GM10248 (cell line): Measurements from ENCODE around the gene TMTC3.

Source experiments
- CTCF ChIA-PET: fragments of 300-600 bp; sonication (Branson Sonifier 250); formaldehyde crosslinking; extraction: SDS; loops from one replicate; lab custom pipeline; 2021; ENCODE audit warnings: antibody characterized with exemption; lab: Yijun Ruan, JAX
- POLR2A ChIA-PET: fragments of 350-650 bp; sonication (Branson Sonifier 250); formaldehyde crosslinking; extraction: SDS; loops from one replicate; lab custom pipeline; 2020; ENCODE audit warnings: antibody characterized with exemption; lab: Yijun Ruan, JAX
- DNase-seq: peaks from one replicate; pipeline ENCODE4 v3.0.0; 2012; ENCODE audit errors: extremely low spot score
- CTCF ChIP-seq: IDR thresholded peaks from 2 replicates; pipeline ENCODE4 v1.5.1; 2012; ENCODE audit warnings: mild to moderate bottlenecking, low read depth; ENCODE audit errors: extremely low read depth, missing control alignments, control extremely low read depth

TMTC3 gene

DNA sequence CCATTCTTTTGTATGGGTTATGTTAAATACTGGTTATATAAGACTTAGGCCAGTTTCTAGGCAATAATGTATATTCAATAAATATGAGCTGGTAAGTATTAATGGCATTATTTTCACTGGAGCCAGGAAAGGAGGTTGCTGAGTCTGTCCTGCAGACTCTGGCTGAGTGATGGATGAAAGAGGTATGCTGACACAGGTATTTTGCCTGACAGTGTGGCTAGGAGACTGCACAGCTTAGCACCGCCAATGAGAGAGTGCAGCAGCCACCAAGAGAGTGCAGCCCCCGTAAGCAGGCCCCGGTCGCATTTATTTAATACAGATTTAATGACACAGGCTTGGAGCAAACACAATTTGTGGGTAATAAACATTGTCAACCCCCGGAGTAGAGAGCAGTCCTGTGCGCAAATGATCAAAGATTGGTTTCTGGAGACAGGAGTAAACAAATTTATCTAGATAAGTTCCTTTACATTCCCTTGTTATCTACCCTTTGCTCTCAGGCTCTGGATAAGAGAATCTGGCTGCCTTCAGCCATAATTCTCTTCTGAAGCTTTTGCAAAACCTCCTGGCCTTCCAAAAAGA is 37.4 kb downstream of the TMTC3 start:
- POLR2A ChIA-PET = no interaction called here
- no peak for DNase-seq
- CTCF ChIA-PET = no interaction called here
- no peak for TF ChIP-seq CTCF

- CTCF ChIA-PET = interaction anchor here (0.8 to 1.8 kb wide), 4 partner anchors 9 to 134 kb away, joined by 3 to 6 read pairs (median 3); no protein-coding TSS in a partner anchor
- no peak for TF ChIP-seq CTCF
- DNase-seq = no peak
- POLR2A ChIA-PET = no interaction called here
Measured at GRCh38 chr12:88181881-88182280, 39.8 kb downstream of the TMTC3 start.

DNA sequence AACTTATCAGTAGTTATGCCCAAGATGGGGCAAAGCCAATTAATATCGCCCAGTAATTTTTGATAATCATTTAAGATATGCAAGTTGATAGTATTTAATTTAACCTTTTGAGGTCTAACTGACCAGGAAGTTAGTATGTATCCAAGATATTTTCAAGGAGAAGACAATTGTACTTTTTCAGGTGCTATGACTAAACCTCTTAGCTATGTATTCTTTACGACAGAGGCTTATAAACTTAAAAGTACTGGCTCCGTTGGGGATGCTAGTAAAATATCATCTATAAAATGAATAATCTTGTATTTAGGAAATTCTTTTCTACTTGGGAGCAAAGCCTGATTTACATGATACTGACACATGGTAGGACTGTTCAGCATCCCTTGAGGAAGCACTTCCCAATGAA is 40.3 kb downstream of the TMTC3 start:
- CTCF ChIA-PET = interaction anchor here (0.8 to 1.8 kb wide), 4 partner anchors 8 to 134 kb away, joined by 3 to 6 read pairs (median 3); no protein-coding TSS in a partner anchor
- POLR2A ChIA-PET = no interaction called here
- TF ChIP-seq CTCF = no peak
- no peak for DNase-seq

DNA sequence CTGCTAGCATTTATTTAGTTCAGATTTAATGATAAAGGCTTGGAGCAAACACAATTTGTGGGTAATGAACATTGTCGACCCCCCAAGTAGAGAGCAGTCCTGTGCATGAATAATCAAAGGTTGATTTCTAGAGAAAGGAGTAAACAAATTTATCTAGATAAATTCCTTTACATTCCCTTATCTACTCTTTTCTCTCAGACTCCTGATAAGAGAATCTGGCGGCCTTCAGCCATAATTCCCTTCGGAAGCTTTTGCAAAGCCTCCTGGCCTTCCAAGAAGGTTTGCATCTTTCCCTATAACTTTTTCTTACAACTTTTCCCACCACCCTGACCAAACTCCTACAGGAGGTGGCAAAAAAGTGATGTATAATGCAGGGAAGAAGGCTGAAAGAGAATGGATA is 42.1 kb downstream of the TMTC3 start:
- DNase-seq = no peak
- no peak for TF ChIP-seq CTCF
- CTCF ChIA-PET = no interaction called here
- POLR2A ChIA-PET = no interaction called here

DNA sequence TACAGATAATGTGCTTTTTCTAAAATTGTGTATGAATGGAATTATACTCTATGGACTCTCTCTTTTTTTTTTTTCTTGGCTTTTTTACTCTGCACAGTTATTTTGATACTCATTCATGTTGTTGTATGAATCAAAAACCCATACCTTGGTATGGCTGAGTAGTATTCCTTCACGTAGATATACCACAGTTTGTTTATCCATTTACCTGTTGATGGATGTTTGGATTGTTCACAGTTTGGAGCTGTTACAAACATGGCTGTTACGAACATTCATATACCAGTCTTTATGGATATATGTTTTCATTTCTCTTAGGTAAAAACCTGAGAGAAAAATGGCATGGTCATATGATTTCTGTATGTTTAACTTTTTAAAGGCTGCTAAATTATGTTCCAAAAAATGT is 43.2 kb downstream of the TMTC3 start:
- no peak for TF ChIP-seq CTCF
- POLR2A ChIA-PET = no interaction called here

GRCh38 chr12:88185988-88186387 is 43.9 kb downstream of the TMTC3 start:
- no peak for TF ChIP-seq CTCF
- POLR2A ChIA-PET = no interaction called here
- CTCF ChIA-PET = no interaction called here
- peak; percentile 8 for DNase-seq

More for the DNA sequence above, 43.2 kb downstream of the TMTC3 start:
- DNase-seq = no peak
- CTCF ChIA-PET = no interaction called here
